ENCODE results near the gene KMT5C. TPM values are rescaled to one million over a fixed set of nuclear protein-coding genes. Genes with fewer than 3 reads are reported as not detected.

Gene KMT5C
- total RNA-seq, 4 donors from 2014 or later: 27.8 to 80.8 (median 31.3) TPM

DNA sequence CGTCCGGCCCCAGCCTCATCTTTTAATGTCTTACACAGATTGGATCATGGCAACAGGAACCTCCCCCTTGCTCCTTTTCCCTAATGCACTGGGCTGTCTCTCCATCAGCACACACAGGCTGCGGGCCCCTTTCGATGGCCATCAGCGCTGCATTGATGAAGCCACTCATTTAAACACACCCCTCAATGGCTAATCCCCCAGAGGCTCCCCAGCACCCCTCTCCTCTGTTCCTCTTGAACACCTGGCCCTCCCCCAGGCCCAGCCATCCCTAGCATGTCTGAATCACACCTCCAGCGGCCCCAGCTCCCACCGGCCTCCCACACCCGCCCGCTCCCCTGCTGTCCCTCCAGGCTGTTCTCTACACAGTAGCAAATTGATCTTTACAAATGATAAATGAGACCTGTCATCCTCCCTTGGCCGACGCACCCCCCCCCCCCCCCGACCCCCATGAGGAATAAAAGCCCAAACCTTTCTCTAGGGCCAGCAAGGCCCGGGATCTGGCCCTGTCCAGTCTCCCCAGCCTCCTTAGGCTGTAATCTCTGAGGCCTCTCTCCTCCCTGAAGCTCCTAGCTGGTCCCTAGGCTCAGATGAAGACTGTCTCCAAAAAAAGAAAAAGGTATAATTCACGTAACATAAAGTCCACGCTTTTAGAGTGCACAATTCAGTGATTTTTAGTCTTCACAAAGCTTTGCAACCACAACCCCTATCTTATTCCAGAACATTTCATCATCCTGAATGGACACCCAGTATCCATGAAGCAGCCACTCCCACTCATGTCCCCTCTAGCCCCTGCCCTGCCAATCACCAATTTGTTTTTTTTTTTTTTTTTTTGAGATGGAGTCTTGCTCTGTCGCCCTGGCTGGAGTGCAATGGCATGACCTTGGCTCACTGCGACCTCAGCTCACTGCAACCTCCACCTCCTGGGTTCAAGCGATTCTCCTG is 53.4 kb downstream of the KMT5C start:
- no peak overlapping the region for H3K4me3 ChIP-seq
- peaks cover 0 to 6% (median 0%) of the 10 kb centered on the region in 4 donors for H3K36me3 ChIP-seq
- H3K9me3 ChIP-seq: no peaks in the 10 kb centered on the region
- TF ChIP-seq EP300 (IDR thresholded peaks at IDR 0.05; ENCODE audit: low read depth) (no peak), POLR2A (IDR thresholded peaks at IDR 0.05) (no peak), POLR2AphosphoS5 (IDR thresholded peaks at IDR 0.05) (no peak)
- TF ChIP-seq, protein P1, sequence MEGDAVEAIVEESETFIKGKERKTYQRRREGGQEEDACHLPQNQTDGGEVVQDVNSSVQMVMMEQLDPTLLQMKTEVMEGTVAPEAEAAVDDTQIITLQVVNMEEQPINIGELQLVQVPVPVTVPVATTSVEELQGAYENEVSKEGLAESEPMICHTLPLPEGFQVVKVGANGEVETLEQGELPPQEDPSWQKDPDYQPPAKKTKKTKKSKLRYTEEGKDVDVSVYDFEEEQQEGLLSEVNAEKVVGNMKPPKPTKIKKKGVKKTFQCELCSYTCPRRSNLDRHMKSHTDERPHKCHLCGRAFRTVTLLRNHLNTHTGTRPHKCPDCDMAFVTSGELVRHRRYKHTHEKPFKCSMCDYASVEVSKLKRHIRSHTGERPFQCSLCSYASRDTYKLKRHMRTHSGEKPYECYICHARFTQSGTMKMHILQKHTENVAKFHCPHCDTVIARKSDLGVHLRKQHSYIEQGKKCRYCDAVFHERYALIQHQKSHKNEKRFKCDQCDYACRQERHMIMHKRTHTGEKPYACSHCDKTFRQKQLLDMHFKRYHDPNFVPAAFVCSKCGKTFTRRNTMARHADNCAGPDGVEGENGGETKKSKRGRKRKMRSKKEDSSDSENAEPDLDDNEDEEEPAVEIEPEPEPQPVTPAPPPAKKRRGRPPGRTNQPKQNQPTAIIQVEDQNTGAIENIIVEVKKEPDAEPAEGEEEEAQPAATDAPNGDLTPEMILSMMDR (IDR thresholded peaks at IDR 0.05): no peak
- H3K4me1 ChIP-seq: peaks cover 7 to 21% (median 9%) of the 10 kb centered on the region in 4 donors
- DNase-seq: no peak
- no peaks in the 10 kb centered on the region for H3K27me3 ChIP-seq
- H3K27ac ChIP-seq: no peak overlapping the region
- in situ Hi-C loops (cut with MboI; ENCODE audit: low pct_ligation_motif_present in 1 of 4, low pct_unique_long_range_greater_than_20kb in 1 of 4, low sequenced_read_pairs in 3 of 4): loop anchor here in 1 of 4 donors (25.0 kb wide), 1 partner anchor 106 kb away; the partner anchor contains the start of genes BRSK1 and HSPBP1
- intact Hi-C loops (cut with DNase I; ENCODE audit: low total_unique reads): no loop called here
- WGBS, 2 donors (ENCODE audit: low coverage in 1 of 2): 79 to 90% methylated on average over 7 to 18 of the region's 18 CpGs

Other genes starting within 250 kb of the KMT5C start
- 100 to 1,000 TPM; 101 to 350 (median 154) TPM for gene PPP1R12C, start 222.2 kb upstream of the KMT5C start, total RNA-seq
- gene TNNT1, start 190.7 kb upstream of the KMT5C start, total RNA-seq: 1 to 10 TPM in 2 of 4 donors, not detected in 2; 1.6 to 4.1 TPM
- not detected for gene TNNI3, start 182.1 kb upstream of the KMT5C start, total RNA-seq
- under 1 TPM in 2 of 4 donors, not detected in 2; 0.40 to 0.41 TPM for gene DNAAF3, start 173.3 kb upstream of the KMT5C start, total RNA-seq
- gene SYT5, start 159.6 kb upstream of the KMT5C start, total RNA-seq: 1 to 10 TPM in 1 of 4 donors, under 1 TPM in 2, not detected in 1; 0.48 to 9.6 (median 0.96) TPM
- gene PTPRH, start 130.4 kb upstream of the KMT5C start, total RNA-seq: 100 to 1,000 TPM in 2 of 4 donors, 10 to 100 TPM in 2; 31.2 to 176 (median 102) TPM
- gene TMEM86B, start 111.1 kb upstream of the KMT5C start, total RNA-seq: 10 to 100 TPM in 1 of 4 donors, 1 to 10 TPM in 3; 2.0 to 40.8 (median 4.4) TPM
- gene PPP6R1, start 80.9 kb upstream of the KMT5C start, total RNA-seq: 10 to 100 TPM; 51.3 to 91.5 (median 60.7) TPM
- 10 to 100 TPM in 3 of 4 donors, 1 to 10 TPM in 1; 4.5 to 98.7 (median 27.0) TPM for gene HSPBP1, start 59.8 kb upstream of the KMT5C start, total RNA-seq
- 10 to 100 TPM in 1 of 4 donors, 1 to 10 TPM in 3; 1.4 to 17.6 (median 4.7) TPM for gene BRSK1, start 55.9 kb upstream of the KMT5C start, total RNA-seq
- 100 to 1,000 TPM in 1 of 4 donors, 10 to 100 TPM in 3; 26.5 to 135 (median 57.4) TPM for gene TMEM150B, start 14.5 kb upstream of the KMT5C start, total RNA-seq
- gene COX6B2, start 14.8 kb downstream of the KMT5C start, total RNA-seq: 10 to 100 TPM in 3 of 4 donors, 1 to 10 TPM in 1; 4.0 to 58.7 (median 21.0) TPM
- not detected for gene GARIN5B, start 23.4 kb downstream of the KMT5C start, total RNA-seq
- gene IL11, start 30.6 kb downstream of the KMT5C start, total RNA-seq: under 1 TPM in 1 of 4 donors, not detected in 3; 0.48 TPM
- not detected for gene TMEM190, start 37.0 kb downstream of the KMT5C start, total RNA-seq
- gene TMEM238, start 44.4 kb downstream of the KMT5C start, total RNA-seq: 100 to 1,000 TPM in 1 of 4 donors, 10 to 100 TPM in 3; 12.0 to 199 (median 42.5) TPM
- 100 to 1,000 TPM; 448 to 648 (median 605) TPM for gene RPL28, start 46.1 kb downstream of the KMT5C start, total RNA-seq
- 10 to 100 TPM; 12.4 to 40.8 (median 18.1) TPM for gene UBE2S, start 67.9 kb downstream of the KMT5C start, total RNA-seq
- gene SHISA7, start 103.4 kb downstream of the KMT5C start, total RNA-seq: under 1 TPM in 1 of 4 donors, not detected in 3; 0.75 TPM
- 100 to 1,000 TPM in 2 of 4 donors, 10 to 100 TPM in 2; 71.1 to 142 (median 97.6) TPM for gene ISOC2, start 121.8 kb downstream of the KMT5C start, total RNA-seq
- not detected for gene C19orf85, start 124.9 kb downstream of the KMT5C start, total RNA-seq
- 1 to 10 TPM; 5.9 to 7.6 (median 6.4) TPM for gene ZNF628, start 136.7 kb downstream of the KMT5C start, total RNA-seq
- gene NAT14, start 145.3 kb downstream of the KMT5C start, total RNA-seq: 1 to 10 TPM in 2 of 4 donors, not detected in 2; 2.1 to 2.7 TPM
- 10 to 100 TPM in 2 of 4 donors, 1 to 10 TPM in 2; 3.4 to 41.2 (median 11.1) TPM for gene SSC5D, start 148.6 kb downstream of the KMT5C start, total RNA-seq
- not detected for gene SBK2, start 197.3 kb downstream of the KMT5C start, total RNA-seq
- not detected for gene SBK3, start 205.7 kb downstream of the KMT5C start, total RNA-seq
- gene ZNF579, start 241.0 kb downstream of the KMT5C start, total RNA-seq: 1 to 10 TPM; 2.0 to 5.6 (median 2.9) TPM